NCI-H226 (cell line): ENCODE results near the gene SIRT7.
"Not testable (repeated sequence)": the region's sequence is repeated elsewhere in the genome, so short reads cannot be mapped to it uniquely, and the experiment has no call there.

ENCODE experiments used
- DNase-seq: peaks from one replicate; pipeline ENCODE4 v3.0.0-alpha.2; 2015

SIRT7 gene

GRCh38 chr17:81918832-81919545 lies 1.0 kb upstream of the SIRT7 start:
- peak; percentile 1 for DNase-seq

GRCh38 chr17:81918333-81918669 lies 325 bp upstream of the SIRT7 start:
- DNase-seq, result not testable (repeated sequence)

- DNase-seq, result peak; percentile 79
These were observed 1.6 kb downstream of the SIRT7 start for GRCh38 chr17:81916234-81917001.

- no peak for DNase-seq
These were observed 2.6 kb downstream of the SIRT7 start for GRCh38 chr17:81915331-81915730.

- DNase-seq, result no peak
These were observed 3.7 kb downstream of the SIRT7 start for GRCh38 chr17:81914103-81914850.

GRCh38 chr17:81913394-81914102 lies 4.4 kb downstream of the SIRT7 start:
- no peak for DNase-seq

GRCh38 chr17:81912441-81913309 lies 5.3 kb downstream of the SIRT7 start:
- no peak for DNase-seq

GRCh38 chr17:81911969-81912368 lies 6.0 kb downstream of the SIRT7 start:
- no peak for DNase-seq

DNA sequence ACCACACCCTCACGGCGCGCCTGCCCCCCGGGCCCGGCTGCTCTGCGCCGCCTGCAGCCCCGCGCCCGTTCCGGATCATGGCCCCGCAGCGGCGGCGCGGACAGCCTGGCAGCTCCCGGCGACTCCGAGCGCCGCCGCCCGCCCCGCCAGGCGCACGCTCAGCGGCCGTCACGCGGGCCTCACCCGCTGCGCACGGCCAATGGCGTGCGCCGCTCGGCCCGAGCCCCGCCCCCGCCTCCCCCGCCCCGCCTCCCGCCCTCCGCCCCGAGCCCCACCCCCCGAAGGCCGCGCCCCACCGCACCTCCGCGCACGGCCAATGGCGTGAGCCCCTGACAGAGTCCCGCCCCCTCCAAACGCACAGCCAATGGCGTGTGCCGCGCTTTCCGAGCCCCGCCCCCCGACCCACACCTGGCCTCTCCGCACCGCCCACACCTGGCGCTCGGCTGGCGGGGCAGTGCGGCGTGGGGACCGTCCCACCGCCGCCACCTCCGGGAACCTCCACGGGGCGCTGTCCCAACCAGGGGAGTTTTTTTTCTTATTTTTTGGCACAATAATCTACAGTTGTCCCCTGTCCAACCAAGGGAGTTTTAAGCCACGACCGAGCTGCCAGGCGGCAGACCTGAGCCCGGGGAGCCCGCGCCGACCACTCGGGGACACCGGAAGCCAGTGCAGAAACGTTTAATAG lies 6.6 kb downstream of the SIRT7 start, which contains the start of gene PCYT2:
PCYT2 (minus strand) TSS at position 123 of the 685 bp plus-strand sequence; CDS start at position 79, 44 bp downstream.
- DNase-seq, result peak; percentile 66

GRCh38 chr17:81910840-81911276 lies 7.1 kb downstream of the SIRT7 start:
- no peak for DNase-seq

GRCh38 chr17:81909966-81910839 lies 7.8 kb downstream of the SIRT7 start:
- DNase-seq, result no peak

DNA sequence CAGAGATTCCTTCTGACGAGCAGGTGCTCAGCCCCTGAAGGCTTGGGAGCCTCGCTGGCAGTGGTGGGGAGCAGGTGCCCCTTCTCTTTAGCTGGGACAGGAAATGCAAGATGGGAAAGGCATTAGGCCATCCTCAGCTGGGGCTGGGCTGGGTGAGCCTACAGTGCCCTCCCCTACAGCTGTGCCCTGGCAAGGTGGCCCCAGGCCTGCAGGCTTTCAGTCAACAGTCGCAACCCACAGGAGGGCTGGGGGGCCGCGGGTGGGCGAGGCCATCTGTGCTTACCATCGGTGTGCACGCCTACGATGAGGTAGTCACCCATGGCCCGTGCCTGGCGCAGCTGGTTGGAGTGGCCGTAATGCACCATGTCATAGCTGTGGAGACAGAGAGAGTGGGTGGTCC lies 8.7 kb downstream of the SIRT7 start:
- DNase-seq, result no peak

DNA sequence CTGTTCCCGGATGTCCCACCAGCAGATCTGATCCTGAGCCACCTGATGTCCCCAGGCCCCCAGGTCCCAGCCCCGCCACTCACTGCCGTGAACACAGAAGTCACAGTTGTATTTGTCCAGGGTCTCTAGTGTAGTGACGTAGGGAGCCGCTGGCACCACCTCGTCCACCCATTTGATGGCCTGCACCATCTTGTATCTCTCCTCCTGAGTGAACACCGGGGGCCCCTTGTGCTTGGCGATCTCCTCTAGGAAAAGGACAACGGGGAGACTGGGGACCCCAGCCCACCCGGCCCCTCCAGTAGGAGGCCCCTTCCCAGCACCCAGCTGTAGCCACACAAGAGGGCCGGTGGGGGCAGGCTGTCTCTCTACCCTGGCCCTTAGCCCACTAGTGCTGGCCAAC lies 9.2 kb downstream of the SIRT7 start:
- no peak for DNase-seq

DNA sequence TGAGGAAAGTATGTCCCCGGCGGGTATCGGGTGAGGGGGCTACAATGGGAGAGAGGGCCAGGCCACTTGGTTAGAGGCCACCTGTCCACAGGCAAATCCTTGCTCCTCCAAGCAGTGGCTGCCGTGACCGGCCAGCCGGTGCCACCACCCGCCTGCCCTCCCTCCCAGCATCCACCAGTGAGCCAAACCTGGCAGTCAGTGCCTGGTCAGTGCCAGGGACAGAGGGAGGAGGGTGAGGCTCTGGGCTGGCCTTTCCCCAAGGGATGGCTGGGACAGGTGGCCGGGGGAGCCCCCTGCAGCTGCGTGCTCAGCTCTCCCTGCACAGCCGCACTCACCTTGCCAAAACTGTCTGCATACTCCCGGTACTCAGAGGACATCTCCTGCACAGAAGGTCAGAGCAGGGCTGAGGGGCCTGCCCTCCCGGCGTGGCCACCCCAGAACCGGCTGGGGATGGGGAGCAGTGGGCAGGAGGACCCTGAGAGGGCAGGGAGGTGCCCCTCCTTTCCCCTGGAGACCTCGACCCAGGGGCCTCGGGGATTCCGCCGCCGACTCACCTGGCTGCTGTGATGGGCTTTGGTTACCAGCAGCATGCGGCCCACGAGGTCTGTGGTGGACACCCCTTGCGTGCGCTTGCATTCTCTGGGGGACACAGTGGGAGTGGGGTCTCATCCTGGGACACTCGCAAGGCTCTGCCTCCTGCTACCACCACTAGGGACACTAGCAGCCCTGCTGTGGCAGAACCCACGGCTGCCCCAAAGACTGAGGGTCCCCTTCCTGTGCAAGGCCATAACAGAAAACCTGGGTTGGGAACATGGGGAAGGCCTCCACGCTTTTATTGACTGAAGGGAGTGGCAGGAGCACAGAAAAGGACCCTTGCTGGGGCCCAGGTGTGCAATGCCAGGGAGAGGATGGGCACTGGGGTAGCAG lies 10.5 kb downstream of the SIRT7 start:
- DNase-seq, result no peak

- DNase-seq, result no peak
These were observed 11.3 kb downstream of the SIRT7 start for GRCh38 chr17:81906476-81907218.

GRCh38 chr17:81905993-81906392 lies 12.0 kb downstream of the SIRT7 start:
- DNase-seq, result no peak

DNA sequence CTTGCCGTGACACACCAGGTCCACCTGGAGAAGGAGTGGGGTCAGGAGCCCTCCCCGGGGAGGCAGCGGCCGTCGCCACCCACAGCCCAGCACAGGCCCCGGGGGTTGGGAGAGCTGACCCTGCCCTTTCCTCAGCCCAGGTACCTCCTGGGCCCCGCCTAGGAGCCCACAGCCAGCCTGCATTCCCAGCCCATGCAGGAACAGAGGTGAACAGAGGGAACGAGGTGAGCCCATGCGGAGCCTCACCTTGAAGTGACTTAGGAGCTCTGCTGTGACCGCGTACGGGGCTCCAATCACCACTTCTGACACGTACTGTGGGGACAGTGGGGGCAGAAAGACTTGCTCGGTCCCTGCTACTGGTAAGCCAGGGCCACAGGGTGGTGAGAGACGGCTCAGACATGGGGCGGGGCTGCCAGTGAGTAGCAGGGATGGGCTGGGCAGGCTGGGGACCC lies 12.5 kb downstream of the SIRT7 start:
- DNase-seq, result no peak
